GM21360 (cell line): Measurements from ENCODE around the gene GADD45GIP1.
"Not testable (repeated sequence)": the region's sequence is repeated elsewhere in the genome, so short reads cannot be mapped to it uniquely, and the experiment has no call there.

Experiments
- ATAC-seq: cut with Tn5 transposase; IDR thresholded peaks from one replicate; pipeline ENCODE4 v1.9.1; 2021; ENCODE audit warnings: mild to moderate bottlenecking, moderate library complexity; ENCODE audit not compliant: unreplicated experiment

Gene GADD45GIP1

GRCh38 chr19:12944104-12944674 is 12.8 kb downstream of the GADD45GIP1 start:
- no peak for ATAC-seq

DNA sequence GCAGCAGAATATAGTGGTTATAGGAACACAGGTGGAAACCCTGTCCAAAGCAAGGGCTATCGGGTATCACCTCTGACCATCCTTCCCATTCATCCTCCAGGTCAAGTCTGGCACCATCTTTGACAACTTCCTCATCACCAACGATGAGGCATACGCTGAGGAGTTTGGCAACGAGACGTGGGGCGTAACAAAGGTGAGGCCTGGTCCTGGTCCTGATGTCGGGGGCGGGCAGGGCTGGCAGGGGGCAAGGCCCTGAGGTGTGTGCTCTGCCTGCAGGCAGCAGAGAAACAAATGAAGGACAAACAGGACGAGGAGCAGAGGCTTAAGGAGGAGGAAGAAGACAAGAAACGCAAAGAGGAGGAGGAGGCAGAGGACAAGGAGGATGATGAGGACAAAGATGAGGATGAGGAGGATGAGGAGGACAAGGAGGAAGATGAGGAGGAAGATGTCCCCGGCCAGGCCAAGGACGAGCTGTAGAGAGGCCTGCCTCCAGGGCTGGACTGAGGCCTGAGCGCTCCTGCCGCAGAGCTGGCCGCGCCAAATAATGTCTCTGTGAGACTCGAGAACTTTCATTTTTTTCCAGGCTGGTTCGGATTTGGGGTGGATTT is 13.5 kb downstream of the GADD45GIP1 start:
- ATAC-seq, result no peak

- no peak for ATAC-seq
Measured at GRCh38 chr19:12940897-12941296, 16.1 kb downstream of the GADD45GIP1 start.

- ATAC-seq, result no peak
Measured at GRCh38 chr19:12939975-12940423, 17.0 kb downstream of the GADD45GIP1 start.

GRCh38 chr19:12938779-12939601 is 18.0 kb downstream of the GADD45GIP1 start:
- ATAC-seq, result peak; percentile 7

- ATAC-seq, result peak; percentile 74
Measured at GRCh38 chr19:12937927-12938778, 18.9 kb downstream of the GADD45GIP1 start, which contains the start of gene CALR. TSS of gene CALR (plus strand) at chr19:12938609. CDS start at chr19:12938680, 71 bp downstream.

GRCh38 chr19:12937093-12937926 is 19.7 kb downstream of the GADD45GIP1 start:
- no peak for ATAC-seq

GRCh38 chr19:12936582-12936981 is 20.4 kb downstream of the GADD45GIP1 start:
- no peak for ATAC-seq

DNA sequence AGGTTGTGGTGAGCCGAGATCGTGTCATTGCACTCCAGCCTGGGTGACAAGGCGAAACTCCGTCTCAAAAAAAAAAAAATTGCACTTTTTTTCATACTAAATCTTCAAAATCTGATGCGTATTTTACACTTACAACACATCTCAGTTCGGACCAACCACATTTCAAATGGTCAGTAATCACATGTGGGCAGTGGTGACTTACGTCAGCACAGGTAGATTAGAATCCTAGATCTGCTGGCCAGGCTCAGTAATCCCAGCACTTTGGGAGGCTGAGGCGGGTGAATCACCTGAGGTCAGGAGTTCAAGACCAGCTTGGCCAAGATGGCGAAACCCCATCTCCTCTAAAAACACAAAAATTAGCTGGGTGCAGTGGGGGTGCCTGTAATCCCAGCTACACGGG is 22.0 kb downstream of the GADD45GIP1 start:
- ATAC-seq, result no peak

GRCh38 chr19:12933287-12934072 is 23.5 kb downstream of the GADD45GIP1 start, which contains the start of gene FARSA:
TSS of gene FARSA (minus strand) at chr19:12933711. CDS start at chr19:12933696, 15 bp downstream.
- no peak for ATAC-seq

DNA sequence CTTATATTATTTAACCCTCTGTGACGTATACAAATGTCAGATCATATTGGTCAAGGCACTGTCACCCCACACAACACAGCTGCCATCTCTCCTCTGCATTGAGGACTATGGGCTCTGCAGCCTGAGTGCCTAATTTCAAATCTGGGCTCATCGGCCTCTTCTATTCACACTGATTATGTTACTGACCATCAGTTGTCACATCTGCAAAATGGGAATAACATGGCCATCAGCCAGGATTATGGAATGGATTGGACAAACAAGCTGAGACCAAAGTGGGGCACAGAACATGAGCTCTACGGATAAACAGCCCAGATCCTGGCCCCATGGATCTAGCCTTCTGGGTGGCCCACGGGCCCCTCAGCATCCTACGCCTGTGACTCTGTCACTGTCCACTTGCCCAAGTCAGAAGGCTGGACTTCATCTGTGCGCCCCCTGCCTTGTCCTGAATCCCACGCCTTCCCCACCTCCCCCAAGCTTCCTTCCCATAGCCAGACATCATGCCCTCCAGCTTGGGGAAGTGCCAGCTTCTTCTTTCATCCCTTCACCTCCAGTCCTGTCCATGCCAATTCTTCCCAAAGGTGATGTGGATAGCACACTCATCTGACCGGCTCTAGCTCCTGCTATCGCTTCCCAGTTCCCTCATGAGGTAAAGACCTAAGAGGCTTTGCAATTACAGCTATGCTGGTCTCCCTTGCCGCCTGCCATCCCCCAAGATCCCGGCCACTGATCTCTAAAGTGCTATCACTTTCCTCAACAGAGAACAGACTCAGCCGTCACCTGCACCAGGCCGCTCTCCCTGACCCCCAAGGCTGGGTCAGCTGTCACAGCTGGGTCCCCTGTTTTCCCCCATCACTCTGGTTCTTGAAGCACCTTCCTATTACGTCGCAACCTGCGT is 24.4 kb downstream of the GADD45GIP1 start:
- no peak for ATAC-seq

- no peak for ATAC-seq
Measured at GRCh38 chr19:12930002-12930645, 26.9 kb downstream of the GADD45GIP1 start.

GRCh38 chr19:12924621-12925310 is 32.3 kb downstream of the GADD45GIP1 start:
- ATAC-seq, result no peak

GRCh38 chr19:12922959-12923358 is 34.1 kb downstream of the GADD45GIP1 start:
- no peak for ATAC-seq

DNA sequence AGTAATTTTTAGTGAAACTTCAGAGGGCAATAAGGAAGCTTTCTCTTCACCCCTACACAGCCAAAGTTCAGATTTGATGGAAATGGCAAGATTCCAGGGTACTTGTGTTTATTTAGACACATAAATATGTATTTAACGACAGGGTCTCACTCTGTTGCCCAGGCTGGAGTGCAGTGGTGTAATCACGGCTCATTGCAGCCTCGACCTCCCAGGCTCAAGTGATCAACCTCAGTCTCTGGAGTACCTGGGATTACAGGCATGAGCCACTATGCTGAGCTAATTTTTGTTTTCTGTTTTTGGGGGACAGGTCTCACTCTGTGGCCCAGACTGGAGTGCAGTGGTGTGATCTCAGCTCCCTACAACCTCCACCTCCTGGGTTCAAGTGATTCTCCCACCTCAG is 36.0 kb downstream of the GADD45GIP1 start:
- ATAC-seq, result no peak

GRCh38 chr19:12918253-12918652 is 38.8 kb downstream of the GADD45GIP1 start:
- no peak for ATAC-seq

DNA sequence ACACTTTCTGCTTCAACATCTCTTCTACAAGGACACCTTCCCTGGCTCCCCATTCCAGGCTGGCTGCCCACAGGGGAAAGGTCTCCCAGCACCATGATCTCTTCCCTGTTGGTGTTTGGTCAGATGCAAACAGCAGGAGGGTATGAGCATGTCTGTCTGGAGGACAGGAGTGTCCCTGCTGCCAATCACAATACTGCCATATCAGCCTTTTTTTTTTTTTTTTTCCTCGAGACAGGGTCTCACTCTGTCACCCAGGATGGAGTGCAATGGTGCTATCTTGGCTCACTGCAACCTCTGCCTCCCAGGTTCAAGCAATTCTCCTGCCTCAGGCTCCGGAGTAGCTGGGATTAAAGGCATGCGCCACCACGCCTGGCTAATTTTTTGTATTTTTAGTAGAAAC is 41.2 kb downstream of the GADD45GIP1 start:
- not testable (repeated sequence) for ATAC-seq
